Naive thymus-derived CD8-positive, alpha-beta T cell (primary cell): ENCODE measurements around the gene PCDHGA7. TPM values are rescaled to one million over a fixed set of nuclear protein-coding genes. Genes with fewer than 3 reads are reported as not detected.
"Not testable (repeated sequence)": the region's sequence is repeated elsewhere in the genome, so short reads cannot be mapped to it uniquely, and the experiment has no call there.

Source experiments
- ATAC-seq, 2 donors: fragments of 150-1000 bp; cut with Tn5 transposase in 1 of 2; sonication (Bioruptor Pico), chemical (Tn5 transposase) in 1 of 2; 1 replicate in 1 of 2; 2 replicates in 1 of 2; pipeline ENCODE4 v1.10.0; 2021; ENCODE audit warnings: mild to moderate bottlenecking in 2 of 2, moderate library complexity in 2 of 2
- POLR2A ChIA-PET: fragments of 350-600 bp; sonication (Branson Sonifier 250); formaldehyde crosslinking; loops from one replicate; lab custom pipeline; 2021; ENCODE audit warnings: antibody characterized with exemption; lab: Charles Lee
- DNase-seq, 10 donors: peaks; one replicate each; pipeline versions ENCODE4 v3.0.0 to v3.0.0-alpha.2; 2020 to 2022
- H3K27ac Mint-ChIP-seq, 10 donors: one replicate each; pipeline ENCODE4 v1.8.0; 2020 to 2022; ENCODE audit warnings: mild to moderate bottlenecking in 10 of 10, mixed read lengths in 10 of 10, moderate library complexity in 4 of 10, inconsistent platforms in 1 of 10
- H3K27me3 Mint-ChIP-seq, 5 donors: one replicate each; pipeline ENCODE4 v1.8.0; 2021 to 2022; ENCODE audit warnings: mixed read lengths in 5 of 5
- H3K36me3 Mint-ChIP-seq, 3 donors: one replicate each; pipeline ENCODE4 v1.8.0; 2020 to 2022; ENCODE audit warnings: mixed read lengths in 3 of 3, mild to moderate bottlenecking in 2 of 3, inconsistent platforms in 1 of 3
- H3K4me1 Mint-ChIP-seq, 4 donors: one replicate each; pipeline ENCODE4 v1.8.0; 2021 to 2022; ENCODE audit warnings: mixed read lengths in 4 of 4
- H3K4me3 Mint-ChIP-seq, 10 donors: one replicate each; pipeline ENCODE4 v1.8.0; 2020 to 2022; ENCODE audit warnings: mild to moderate bottlenecking in 10 of 10, mixed read lengths in 10 of 10, moderate library complexity in 6 of 10, inconsistent platforms in 1 of 10
- H3K9me3 Mint-ChIP-seq, 9 donors: one replicate each; pipeline ENCODE4 v1.8.0; 2020 to 2022; ENCODE audit warnings: mixed read lengths in 9 of 9, mild to moderate bottlenecking in 3 of 9, inconsistent platforms in 1 of 9, moderate library complexity in 1 of 9
- polyA plus RNA-seq, 3 donors: library from polyadenylated mRNA; unstranded; fragments of 300-500 nt; fragmentation: Illumina TruSeq; gene quantifications; one replicate each; pipeline ENCODE4 v1.2.3, GENCODE V29; 2021
- total RNA-seq, 8 experiments: library from RNA in 2 of 8; stranded (reverse) in 2 of 8; gene quantifications; one replicate each; pipeline ENCODE4 v1.2.3 and lab custom pipeline; 2021 to 2026

PCDHGA7 gene
- total and polyA plus RNA-seq, 5 experiments from 2014 or later = 0.33 to 0.42 TPM; not detected in 3

DNA sequence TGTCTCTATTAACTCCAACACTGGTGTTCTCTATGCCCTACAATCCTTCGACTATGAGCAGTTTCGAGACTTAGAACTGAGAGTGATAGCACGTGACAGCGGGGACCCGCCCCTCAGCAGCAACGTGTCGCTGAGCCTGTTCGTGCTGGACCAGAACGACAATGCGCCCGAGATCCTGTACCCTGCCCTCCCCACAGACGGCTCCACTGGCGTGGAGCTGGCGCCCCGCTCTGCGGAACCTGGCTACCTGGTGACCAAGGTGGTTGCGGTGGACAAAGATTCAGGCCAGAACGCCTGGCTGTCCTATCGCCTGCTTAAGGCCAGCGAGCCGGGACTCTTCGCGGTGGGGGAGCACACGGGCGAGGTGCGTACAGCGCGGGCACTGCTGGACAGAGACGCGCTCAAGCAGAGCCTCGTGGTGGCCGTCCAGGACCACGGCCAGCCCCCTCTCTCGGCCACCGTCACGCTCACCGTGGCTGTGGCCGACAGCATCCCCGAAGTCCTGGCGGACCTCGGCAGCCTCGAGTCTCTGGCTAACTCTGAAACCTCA, 40.3 kb downstream of the PCDHGA7 start:
- H3K4me3 Mint-ChIP-seq = peak overlapping the region in 1 of 10 donors; percentile 42
- peaks cover 49 to 91% (median 73%) of the 10 kb centered on the region in 5 donors for H3K27me3 Mint-ChIP-seq
- H3K4me1 Mint-ChIP-seq = peaks cover 0 to 14% (median 5%) of the 10 kb centered on the region in 4 donors
- POLR2A ChIA-PET = no interaction called here
- ATAC-seq = no peak
- peaks cover 30 to 64% (median 35%) of the 10 kb centered on the region in 3 donors for H3K36me3 Mint-ChIP-seq
- DNase-seq = no peak
- H3K27ac Mint-ChIP-seq = peak overlapping the region in 1 of 10 donors; percentile 40
- H3K9me3 Mint-ChIP-seq = peaks cover 0 to 87% (median 36%) of the 10 kb centered on the region in 9 donors

GRCh38 chr5:141427783-141428426, 45.4 kb downstream of the PCDHGA7 start:
- peaks cover 3 to 9% (median 7%) of the 10 kb centered on the region in 4 donors for H3K4me1 Mint-ChIP-seq
- no peak for DNase-seq
- no peak overlapping the region for H3K27ac Mint-ChIP-seq
- POLR2A ChIA-PET = no interaction called here
- no peak for ATAC-seq
- peaks cover 16 to 77% (median 30%) of the 10 kb centered on the region in 9 donors for H3K9me3 Mint-ChIP-seq
- H3K36me3 Mint-ChIP-seq = peaks cover 18 to 57% (median 28%) of the 10 kb centered on the region in 3 donors
- H3K27me3 Mint-ChIP-seq = peaks cover 46 to 82% (median 59%) of the 10 kb centered on the region in 5 donors
- peak overlapping the region in 1 of 10 donors; percentile 56 for H3K4me3 Mint-ChIP-seq

DNA sequence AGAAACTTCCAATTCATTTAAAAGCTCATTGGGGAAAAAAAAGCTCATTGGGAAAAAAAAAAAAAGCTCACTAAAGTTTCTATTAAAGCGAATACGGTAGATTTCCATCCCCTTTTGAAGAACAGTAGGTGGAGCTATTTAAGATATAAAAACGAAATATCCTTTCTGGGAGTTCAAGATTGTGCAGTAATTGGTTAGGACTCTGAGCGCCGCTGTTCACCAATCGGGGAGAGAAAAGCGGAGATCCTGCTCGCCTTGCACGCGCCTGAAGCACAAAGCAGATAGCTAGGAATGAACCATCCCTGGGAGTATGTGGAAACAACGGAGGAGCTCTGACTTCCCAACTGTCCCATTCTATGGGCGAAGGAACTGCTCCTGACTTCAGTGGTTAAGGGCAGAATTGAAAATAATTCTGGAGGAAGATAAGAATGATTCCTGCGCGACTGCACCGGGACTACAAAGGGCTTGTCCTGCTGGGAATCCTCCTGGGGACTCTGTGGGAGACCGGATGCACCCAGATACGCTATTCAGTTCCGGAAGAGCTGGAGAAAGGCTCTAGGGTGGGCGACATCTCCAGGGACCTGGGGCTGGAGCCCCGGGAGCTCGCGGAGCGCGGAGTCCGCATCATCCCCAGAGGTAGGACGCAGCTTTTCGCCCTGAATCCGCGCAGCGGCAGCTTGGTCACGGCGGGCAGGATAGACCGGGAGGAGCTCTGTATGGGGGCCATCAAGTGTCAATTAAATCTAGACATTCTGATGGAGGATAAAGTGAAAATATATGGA, 48.0 kb downstream of the PCDHGA7 start, which contains the start of gene PCDHGA12:
Gene PCDHGA12 (plus strand): TSS at position 176 of the 782 bp plus-strand sequence. CDS start 253 bp downstream, at position 429.
- peaks cover 3 to 9% (median 7%) of the 10 kb centered on the region in 4 donors for H3K4me1 Mint-ChIP-seq
- POLR2A ChIA-PET = no interaction called here
- peak within 1 kb of the TSS; percentile 42 to 81 (median 70) for H3K4me3 Mint-ChIP-seq
- H3K27ac Mint-ChIP-seq = peak within 1 kb of the TSS in 3 of 10 donors; percentile 25 to 87 (median 61)
- peaks cover 16 to 79% (median 34%) of the 10 kb centered on the region in 9 donors for H3K9me3 Mint-ChIP-seq
- peak in 1 of 2 donors; percentile 57 for ATAC-seq
- peaks cover 45 to 81% (median 57%) of the 10 kb centered on the region in 5 donors for H3K27me3 Mint-ChIP-seq
- H3K36me3 Mint-ChIP-seq = peaks cover 22 to 63% (median 35%) of the 10 kb centered on the region in 3 donors
- DNase-seq = no peak

GRCh38 chr5:141431286-141431685, 48.7 kb downstream of the PCDHGA7 start:
- H3K27me3 Mint-ChIP-seq = peaks cover 42 to 81% (median 57%) of the 10 kb centered on the region in 5 donors
- H3K4me3 Mint-ChIP-seq = peak overlapping the region in 9 of 10 donors; percentile 4 to 81 (median 59)
- ATAC-seq (peak in 1 of 2 donors; percentile 17), DNase-seq (no peak)
- H3K9me3 Mint-ChIP-seq = peaks cover 14 to 74% (median 36%) of the 10 kb centered on the region in 9 donors
- POLR2A ChIA-PET = no interaction called here
- H3K4me1 Mint-ChIP-seq = peaks cover 3 to 9% (median 7%) of the 10 kb centered on the region in 4 donors
- H3K27ac Mint-ChIP-seq = peak overlapping the region in 1 of 10 donors; percentile 87
- peaks cover 22 to 58% (median 31%) of the 10 kb centered on the region in 3 donors for H3K36me3 Mint-ChIP-seq

DNA sequence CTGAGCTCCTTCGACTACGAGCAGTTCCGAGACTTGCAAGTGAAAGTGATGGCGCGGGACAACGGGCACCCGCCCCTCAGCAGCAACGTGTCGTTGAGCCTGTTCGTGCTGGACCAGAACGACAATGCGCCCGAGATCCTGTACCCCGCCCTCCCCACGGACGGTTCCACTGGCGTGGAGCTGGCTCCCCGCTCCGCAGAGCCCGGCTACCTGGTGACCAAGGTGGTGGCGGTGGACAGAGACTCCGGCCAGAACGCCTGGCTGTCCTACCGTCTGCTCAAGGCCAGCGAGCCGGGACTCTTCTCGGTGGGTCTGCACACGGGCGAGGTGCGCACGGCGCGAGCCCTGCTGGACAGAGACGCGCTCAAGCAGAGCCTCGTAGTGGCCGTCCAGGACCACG, 49.8 kb downstream of the PCDHGA7 start:
- ATAC-seq, DNase-seq, H3K4me1 Mint-ChIP-seq, POLR2A ChIA-PET: not testable (repeated sequence)
- Mint-ChIP-seq H3K36me3 (peaks cover 22 to 53% (median 37%) of the 10 kb centered on the region in 3 donors), H3K27me3 (peaks cover 33 to 81% (median 59%) of the 10 kb centered on the region in 5 donors), H3K4me3 (peak overlapping the region in 1 of 10 donors; percentile 66), H3K27ac (peak overlapping the region in 1 of 10 donors; percentile 87), H3K9me3 (peaks cover 12 to 63% (median 36%) of the 10 kb centered on the region in 9 donors)

GRCh38 chr5:141432726-141433125, 50.2 kb downstream of the PCDHGA7 start:
- H3K9me3 Mint-ChIP-seq = peaks cover 12 to 62% (median 36%) of the 10 kb centered on the region in 9 donors
- peaks cover 33 to 81% (median 56%) of the 10 kb centered on the region in 5 donors for H3K27me3 Mint-ChIP-seq
- peak overlapping the region in 2 of 10 donors; percentile 28 to 47 for H3K4me3 Mint-ChIP-seq
- H3K4me1 Mint-ChIP-seq, POLR2A ChIA-PET, H3K27ac Mint-ChIP-seq, ATAC-seq, DNase-seq: not testable (repeated sequence)
- peaks cover 22 to 53% (median 40%) of the 10 kb centered on the region in 3 donors for H3K36me3 Mint-ChIP-seq

GRCh38 chr5:141434006-141434405, 51.5 kb downstream of the PCDHGA7 start:
- peaks cover 3 to 9% (median 7%) of the 10 kb centered on the region in 4 donors for H3K4me1 Mint-ChIP-seq
- peaks cover 20 to 46% (median 37%) of the 10 kb centered on the region in 3 donors for H3K36me3 Mint-ChIP-seq
- no peak overlapping the region for H3K4me3 Mint-ChIP-seq
- ATAC-seq (no peak), DNase-seq (no peak)
- POLR2A ChIA-PET = no interaction called here
- H3K27me3 Mint-ChIP-seq = peaks cover 30 to 70% (median 47%) of the 10 kb centered on the region in 5 donors
- H3K27ac Mint-ChIP-seq = no peak overlapping the region
- peaks cover 9 to 54% (median 33%) of the 10 kb centered on the region in 9 donors for H3K9me3 Mint-ChIP-seq

Other genes starting within 250 kb of the PCDHGA7 start
Only the 30 nearest of the 36 such genes appear.
- not detected for gene PCDHB9, start 195.6 kb upstream of the PCDHGA7 start, total RNA-seq
- not detected for gene PCDHB9, start 195.6 kb upstream of the PCDHGA7 start, polyA plus RNA-seq
- gene PCDHB10, start 190.4 kb upstream of the PCDHGA7 start, total RNA-seq = not detected
- gene PCDHB10, start 190.4 kb upstream of the PCDHGA7 start, polyA plus RNA-seq = not detected
- not detected for gene PCDHB11, start 183.1 kb upstream of the PCDHGA7 start, total RNA-seq
- not detected for gene PCDHB11, start 183.1 kb upstream of the PCDHGA7 start, polyA plus RNA-seq
- not detected for gene PCDHB12, start 174.0 kb upstream of the PCDHGA7 start, total RNA-seq
- not detected for gene PCDHB12, start 174.0 kb upstream of the PCDHGA7 start, polyA plus RNA-seq
- gene PCDHB13, start 168.8 kb upstream of the PCDHGA7 start, total RNA-seq = not detected
- gene PCDHB13, start 168.8 kb upstream of the PCDHGA7 start, polyA plus RNA-seq = not detected
- not detected for gene PCDHB14, start 159.4 kb upstream of the PCDHGA7 start, total RNA-seq
- not detected for gene PCDHB14, start 159.4 kb upstream of the PCDHGA7 start, polyA plus RNA-seq
- gene PCDHB15, start 137.3 kb upstream of the PCDHGA7 start, total RNA-seq = not detected
- not detected for gene PCDHB15, start 137.3 kb upstream of the PCDHGA7 start, polyA plus RNA-seq
- gene SLC25A2, start 78.7 kb upstream of the PCDHGA7 start, total RNA-seq = 1 to 10 TPM; 2.1 to 2.5 TPM
- not detected for gene SLC25A2, start 78.7 kb upstream of the PCDHGA7 start, polyA plus RNA-seq
- 100 to 1,000 TPM; 139 to 141 TPM for gene TAF7, start 62.0 kb upstream of the PCDHGA7 start, total RNA-seq
- 100 to 1,000 TPM; 206 to 230 (median 230) TPM for gene TAF7, start 62.0 kb upstream of the PCDHGA7 start, polyA plus RNA-seq
- under 1 TPM; 0.38 to 0.52 TPM for gene PCDHGA1, start 52.2 kb upstream of the PCDHGA7 start, total RNA-seq
- not detected for gene PCDHGA1, start 52.2 kb upstream of the PCDHGA7 start, polyA plus RNA-seq
- gene PCDHGA2, start 44.0 kb upstream of the PCDHGA7 start, total RNA-seq = under 1 TPM; 0.16 to 0.18 TPM
- not detected for gene PCDHGA2, start 44.0 kb upstream of the PCDHGA7 start, polyA plus RNA-seq
- gene PCDHGA3, start 38.9 kb upstream of the PCDHGA7 start, total RNA-seq = not detected
- under 1 TPM in 1 of 3 donors, not detected in 2; 0.06 TPM for gene PCDHGA3, start 38.9 kb upstream of the PCDHGA7 start, polyA plus RNA-seq
- under 1 TPM in 1 of 2 experiments, not detected in 1; 0.19 TPM for gene PCDHGB1, start 32.6 kb upstream of the PCDHGA7 start, total RNA-seq
- gene PCDHGB1, start 32.6 kb upstream of the PCDHGA7 start, polyA plus RNA-seq = not detected
- gene PCDHGA4, start 27.7 kb upstream of the PCDHGA7 start, total RNA-seq = under 1 TPM; 0.11 to 0.34 TPM
- gene PCDHGA4, start 27.7 kb upstream of the PCDHGA7 start, polyA plus RNA-seq = not detected
- under 1 TPM; 0.47 to 0.81 TPM for gene PCDHGB2, start 22.7 kb upstream of the PCDHGA7 start, total RNA-seq
- under 1 TPM in 1 of 3 donors, not detected in 2; 0.06 TPM for gene PCDHGB2, start 22.7 kb upstream of the PCDHGA7 start, polyA plus RNA-seq
- under 1 TPM; 0.13 to 0.30 TPM for gene PCDHGA5, start 18.6 kb upstream of the PCDHGA7 start, total RNA-seq
- not detected for gene PCDHGA5, start 18.6 kb upstream of the PCDHGA7 start, polyA plus RNA-seq
- under 1 TPM; 0.55 to 0.71 TPM for gene PCDHGB3, start 12.5 kb upstream of the PCDHGA7 start, total RNA-seq
- under 1 TPM in 2 of 3 donors, not detected in 1; 0.10 to 0.22 TPM for gene PCDHGB3, start 12.5 kb upstream of the PCDHGA7 start, polyA plus RNA-seq
- under 1 TPM; 0.60 to 0.68 TPM for gene PCDHGA6, start 8.9 kb upstream of the PCDHGA7 start, total RNA-seq
- under 1 TPM in 1 of 3 donors, not detected in 2; 0.05 TPM for gene PCDHGA6, start 8.9 kb upstream of the PCDHGA7 start, polyA plus RNA-seq
- gene PCDHGB4, start 5.0 kb downstream of the PCDHGA7 start, total RNA-seq = under 1 TPM; 0.13 to 0.25 TPM
- under 1 TPM in 1 of 3 donors, not detected in 2; 0.23 TPM for gene PCDHGB4, start 5.0 kb downstream of the PCDHGA7 start, polyA plus RNA-seq
- under 1 TPM; 0.16 to 0.22 TPM for gene PCDHGA8, start 9.9 kb downstream of the PCDHGA7 start, total RNA-seq
- gene PCDHGA8, start 9.9 kb downstream of the PCDHGA7 start, polyA plus RNA-seq = not detected
- gene PCDHGB5, start 15.2 kb downstream of the PCDHGA7 start, total RNA-seq = under 1 TPM; 0.33 to 0.47 TPM
- gene PCDHGB5, start 15.2 kb downstream of the PCDHGA7 start, polyA plus RNA-seq = under 1 TPM; 0.24 to 0.42 (median 0.24) TPM
- under 1 TPM; 0.13 to 0.19 TPM for gene PCDHGA9, start 20.0 kb downstream of the PCDHGA7 start, total RNA-seq
- gene PCDHGA9, start 20.0 kb downstream of the PCDHGA7 start, polyA plus RNA-seq = under 1 TPM in 1 of 3 donors, not detected in 2; 0.14 TPM
- gene PCDHGB6, start 25.3 kb downstream of the PCDHGA7 start, total RNA-seq = under 1 TPM; 0.21 to 0.30 TPM
- gene PCDHGB6, start 25.3 kb downstream of the PCDHGA7 start, polyA plus RNA-seq = under 1 TPM in 1 of 3 donors, not detected in 2; 0.13 TPM
- gene PCDHGA10, start 30.2 kb downstream of the PCDHGA7 start, total RNA-seq = under 1 TPM; 0.31 to 0.41 TPM
- gene PCDHGA10, start 30.2 kb downstream of the PCDHGA7 start, polyA plus RNA-seq = not detected
- gene PCDHGB7, start 34.9 kb downstream of the PCDHGA7 start, total RNA-seq = under 1 TPM; 0.16 to 0.25 TPM
- gene PCDHGB7, start 34.9 kb downstream of the PCDHGA7 start, polyA plus RNA-seq = not detected
- under 1 TPM; 0.10 to 0.36 TPM for gene PCDHGA11, start 38.3 kb downstream of the PCDHGA7 start, total RNA-seq
- gene PCDHGA11, start 38.3 kb downstream of the PCDHGA7 start, polyA plus RNA-seq = not detected
- gene PCDHGA12, start 47.8 kb downstream of the PCDHGA7 start, total RNA-seq = under 1 TPM in 1 of 2 experiments, not detected in 1; 0.22 TPM
- under 1 TPM in 2 of 3 donors, not detected in 1; 0.06 to 0.07 TPM for gene PCDHGA12, start 47.8 kb downstream of the PCDHGA7 start, polyA plus RNA-seq
- gene PCDHGC3, start 93.2 kb downstream of the PCDHGA7 start, total RNA-seq = not detected
- gene PCDHGC3, start 93.2 kb downstream of the PCDHGA7 start, polyA plus RNA-seq = under 1 TPM in 2 of 3 donors, not detected in 1; 0.18 to 0.25 TPM
- gene PCDHGC4, start 102.3 kb downstream of the PCDHGA7 start, total RNA-seq = not detected
- gene PCDHGC4, start 102.3 kb downstream of the PCDHGA7 start, polyA plus RNA-seq = not detected
- not detected for gene PCDHGC5, start 106.3 kb downstream of the PCDHGA7 start, total RNA-seq
- gene PCDHGC5, start 106.3 kb downstream of the PCDHGA7 start, polyA plus RNA-seq = not detected